A549 treated with dexamethasone at 1 μM for 4 hours (cell line): ENCODE results near the gene PSG1. TPM values are rescaled to one million over a fixed set of nuclear protein-coding genes. Genes with fewer than 3 reads are reported as not detected.

Experiments
- total RNA-seq: library from RNA; stranded (reverse); fragments of 200-300 nt; extraction: Qiagen RNA extraction; gene quantifications from 5 replicates; pipeline ENCODE4 v1.2.3, GENCODE V29; 2022

Gene PSG1
- 0.08 to 0.45 TPM (median 0.23 TPM) in 5 replicates for total RNA-seq

GRCh38 chr19:42879613-42880012 is at the start of gene PSG1:
PSG1 (minus strand) TSS chr19:42879713; CDS start chr19:42879581, 132 bp downstream.

GRCh38 chr19:42917634-42918033 is 38.1 kb upstream of the PSG1 start, which contains the start of gene PSG6:
PSG6 (minus strand) TSS chr19:42917894; CDS start chr19:42917792, 102 bp downstream.

Other genes with a start within 250 kb of the PSG1 start
- gene PSG3, start 139.2 kb downstream of the PSG1 start, total RNA-seq, result 0.07 to 0.15 TPM (median 0.08 TPM) in 5 replicates
- 0.06 to 0.21 TPM (median 0.20 TPM) in 5 replicates for gene PSG8, start 114.0 kb downstream of the PSG1 start, total RNA-seq
- gene PSG6, start 38.2 kb upstream of the PSG1 start, total RNA-seq, result not detected in 5 replicates
- gene PSG7, start 57.5 kb upstream of the PSG1 start, total RNA-seq, result 0.04 to 0.11 TPM (median 0.06 TPM) in 5 replicates
- gene PSG11, start 146.8 kb upstream of the PSG1 start, total RNA-seq, result not detected in 5 replicates
- not detected in 5 replicates for gene PSG2, start 203.0 kb upstream of the PSG1 start, total RNA-seq